SK-N-SH treated with all-trans-retinoic acid at 6 μM for 48 hours (cell line): ENCODE data around the gene AUTS2.

ENCODE experiments used
- ATAC-seq: fragments of 200-7000 bp; cut with Tn5 transposase; 3 replicates; pipeline ENCODE4 v1.9.1; 2020; ENCODE audit warnings: mild to moderate bottlenecking, moderate library complexity
- ARNTL ChIP-seq: fragments of 450-650 bp; formaldehyde crosslinking; IDR thresholded peaks from 2 replicates; pipeline ENCODE4 v1.5.0; 2020; ENCODE audit warnings: low read depth, mild to moderate bottlenecking, moderate library complexity, borderline replicate concordance
- BACH2 ChIP-seq: fragments of 250-450 bp; sonication (Bioruptor Pico); IDR thresholded peaks from 2 replicates; pipeline ENCODE4 v1.9.0; 2021; ENCODE audit warnings: mild to moderate bottlenecking, borderline replicate concordance
- CSDC2 ChIP-seq: fragments of 250-450 bp; sonication (Bioruptor Pico); IDR thresholded peaks from 2 replicates; pipeline ENCODE4 v1.5.0; 2020; ENCODE audit warnings: mild to moderate bottlenecking, moderate library complexity
- GLIS3 ChIP-seq: fragments of 250-450 bp; sonication (Bioruptor Pico); IDR thresholded peaks from 2 replicates; pipeline ENCODE4 v1.5.0; 2020; ENCODE audit warnings: mild to moderate bottlenecking, moderate library complexity
- ISL1 ChIP-seq: fragments of 250-450 bp; sonication (Bioruptor Pico); IDR thresholded peaks from 2 replicates; pipeline ENCODE4 v2.1.2; 2022; ENCODE audit warnings: mild to moderate bottlenecking, moderate library complexity
- PATZ1 ChIP-seq: fragments of 250-450 bp; sonication (Bioruptor Pico); IDR thresholded peaks from 2 replicates; pipeline ENCODE4 v1.8.0; 2020; ENCODE audit warnings: mild to moderate bottlenecking, moderate library complexity, borderline replicate concordance
- RARB ChIP-seq: fragments of 250-450 bp; sonication (Bioruptor Pico); IDR thresholded peaks from 2 replicates; pipeline ENCODE4 v1.8.0; 2021; ENCODE audit warnings: mild to moderate bottlenecking, moderate library complexity
- SNAI2 ChIP-seq: fragments of 250-450 bp; sonication (Bioruptor Pico); IDR thresholded peaks from 2 replicates; pipeline ENCODE4 v1.5.0; 2020; ENCODE audit warnings: mild to moderate bottlenecking, moderate library complexity
- ZC3H10 ChIP-seq: fragments of 250-450 bp; sonication (Bioruptor Pico); IDR thresholded peaks from 2 replicates; pipeline ENCODE4 v1.5.1; 2021; ENCODE audit warnings: mild to moderate bottlenecking, moderate library complexity
- ZFP30 ChIP-seq: fragments of 450-650 bp; formaldehyde crosslinking; IDR thresholded peaks from 2 replicates; pipeline ENCODE4 v1.5.0; 2022; ENCODE audit warnings: mild to moderate bottlenecking, moderate library complexity
- ZNF565 ChIP-seq: fragments of 450-650 bp; formaldehyde crosslinking; conservative IDR thresholded peaks from 2 replicates; pipeline ENCODE4 v1.5.0; 2020; ENCODE audit warnings: low read depth, mild to moderate bottlenecking, moderate library complexity
- ZNF70 ChIP-seq: fragments of 450-650 bp; formaldehyde crosslinking; IDR thresholded peaks from 2 replicates; pipeline ENCODE4 v1.5.0; 2020; ENCODE audit warnings: mild to moderate bottlenecking, moderate library complexity
- ZNF8 ChIP-seq: fragments of 450-650 bp; formaldehyde crosslinking; IDR thresholded peaks from 2 replicates; pipeline ENCODE4 v1.5.0; 2020; ENCODE audit warnings: mild to moderate bottlenecking, moderate library complexity
- TF ChIP-seq, protein P1 (sequence below): fragments of 250-450 bp; sonication (Bioruptor Pico); IDR thresholded peaks from 2 replicates; pipeline ENCODE4 v1.5.1; 2021; ENCODE audit warnings: mild to moderate bottlenecking, moderate library complexity
- TF ChIP-seq, protein P2 (sequence below): fragments of 250-450 bp; sonication (Bioruptor Pico); IDR thresholded peaks from 2 replicates; pipeline ENCODE4 v1.8.0; 2021; ENCODE audit warnings: low read depth, mild to moderate bottlenecking, moderate library complexity, borderline replicate concordance
- TF ChIP-seq, protein P3 (sequence below): fragments of 250-450 bp; sonication (Bioruptor Pico); IDR thresholded peaks from 2 replicates; pipeline ENCODE4 v1.5.0; 2020; ENCODE audit warnings: mild to moderate bottlenecking, moderate library complexity

Gene AUTS2

GRCh38 chr7:69764681-69765080 lies 166.4 kb downstream of the AUTS2 start:
- ATAC-seq: no peak
- TF ChIP-seq, protein P1, sequence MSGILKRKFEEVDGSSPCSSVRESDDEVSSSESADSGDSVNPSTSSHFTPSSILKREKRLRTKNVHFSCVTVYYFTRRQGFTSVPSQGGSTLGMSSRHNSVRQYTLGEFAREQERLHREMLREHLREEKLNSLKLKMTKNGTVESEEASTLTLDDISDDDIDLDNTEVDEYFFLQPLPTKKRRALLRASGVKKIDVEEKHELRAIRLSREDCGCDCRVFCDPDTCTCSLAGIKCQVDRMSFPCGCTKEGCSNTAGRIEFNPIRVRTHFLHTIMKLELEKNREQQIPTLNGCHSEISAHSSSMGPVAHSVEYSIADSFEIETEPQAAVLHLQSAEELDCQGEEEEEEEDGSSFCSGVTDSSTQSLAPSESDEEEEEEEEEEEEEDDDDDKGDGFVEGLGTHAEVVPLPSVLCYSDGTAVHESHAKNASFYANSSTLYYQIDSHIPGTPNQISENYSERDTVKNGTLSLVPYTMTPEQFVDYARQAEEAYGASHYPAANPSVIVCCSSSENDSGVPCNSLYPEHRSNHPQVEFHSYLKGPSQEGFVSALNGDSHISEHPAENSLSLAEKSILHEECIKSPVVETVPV (CRISPR knock-in tag): no peak
- TF ChIP-seq GLIS3 (no peak), ZC3H10 (CRISPR knock-in tag) (no peak), ZFP30 (CRISPR knock-in tag) (no peak), ZNF8 (CRISPR knock-in tag) (no peak), SNAI2 (no peak), PATZ1 (CRISPR knock-in tag) (no peak)
- TF ChIP-seq, protein P2, sequence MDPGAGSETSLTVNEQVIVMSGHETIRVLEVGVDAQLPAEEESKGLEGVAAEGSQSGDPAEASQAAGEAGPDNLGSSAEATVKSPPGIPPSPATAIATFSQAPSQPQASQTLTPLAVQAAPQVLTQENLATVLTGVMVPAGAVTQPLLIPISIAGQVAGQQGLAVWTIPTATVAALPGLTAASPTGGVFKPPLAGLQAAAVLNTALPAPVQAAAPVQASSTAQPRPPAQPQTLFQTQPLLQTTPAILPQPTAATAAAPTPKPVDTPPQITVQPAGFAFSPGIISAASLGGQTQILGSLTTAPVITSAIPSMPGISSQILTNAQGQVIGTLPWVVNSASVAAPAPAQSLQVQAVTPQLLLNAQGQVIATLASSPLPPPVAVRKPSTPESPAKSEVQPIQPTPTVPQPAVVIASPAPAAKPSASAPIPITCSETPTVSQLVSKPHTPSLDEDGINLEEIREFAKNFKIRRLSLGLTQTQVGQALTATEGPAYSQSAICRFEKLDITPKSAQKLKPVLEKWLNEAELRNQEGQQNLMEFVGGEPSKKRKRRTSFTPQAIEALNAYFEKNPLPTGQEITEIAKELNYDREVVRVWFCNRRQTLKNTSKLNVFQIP (CRISPR knock-in tag): no peak
- TF ChIP-seq, protein P3, sequence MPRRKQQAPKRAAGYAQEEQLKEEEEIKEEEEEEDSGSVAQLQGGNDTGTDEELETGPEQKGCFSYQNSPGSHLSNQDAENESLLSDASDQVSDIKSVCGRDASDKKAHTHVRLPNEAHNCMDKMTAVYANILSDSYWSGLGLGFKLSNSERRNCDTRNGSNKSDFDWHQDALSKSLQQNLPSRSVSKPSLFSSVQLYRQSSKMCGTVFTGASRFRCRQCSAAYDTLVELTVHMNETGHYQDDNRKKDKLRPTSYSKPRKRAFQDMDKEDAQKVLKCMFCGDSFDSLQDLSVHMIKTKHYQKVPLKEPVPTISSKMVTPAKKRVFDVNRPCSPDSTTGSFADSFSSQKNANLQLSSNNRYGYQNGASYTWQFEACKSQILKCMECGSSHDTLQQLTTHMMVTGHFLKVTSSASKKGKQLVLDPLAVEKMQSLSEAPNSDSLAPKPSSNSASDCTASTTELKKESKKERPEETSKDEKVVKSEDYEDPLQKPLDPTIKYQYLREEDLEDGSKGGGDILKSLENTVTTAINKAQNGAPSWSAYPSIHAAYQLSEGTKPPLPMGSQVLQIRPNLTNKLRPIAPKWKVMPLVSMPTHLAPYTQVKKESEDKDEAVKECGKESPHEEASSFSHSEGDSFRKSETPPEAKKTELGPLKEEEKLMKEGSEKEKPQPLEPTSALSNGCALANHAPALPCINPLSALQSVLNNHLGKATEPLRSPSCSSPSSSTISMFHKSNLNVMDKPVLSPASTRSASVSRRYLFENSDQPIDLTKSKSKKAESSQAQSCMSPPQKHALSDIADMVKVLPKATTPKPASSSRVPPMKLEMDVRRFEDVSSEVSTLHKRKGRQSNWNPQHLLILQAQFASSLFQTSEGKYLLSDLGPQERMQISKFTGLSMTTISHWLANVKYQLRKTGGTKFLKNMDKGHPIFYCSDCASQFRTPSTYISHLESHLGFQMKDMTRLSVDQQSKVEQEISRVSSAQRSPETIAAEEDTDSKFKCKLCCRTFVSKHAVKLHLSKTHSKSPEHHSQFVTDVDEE (CRISPR knock-in tag): no peak

GRCh38 chr7:69765879-69766278 lies 167.6 kb downstream of the AUTS2 start:
- TF ChIP-seq ZC3H10 (CRISPR knock-in tag) (no peak), RARB (CRISPR knock-in tag) (no peak), ZNF70 (no peak), ARNTL (no peak), CSDC2 (CRISPR knock-in tag) (no peak), ZFP30 (CRISPR knock-in tag) (no peak), BACH2 (no peak), ZNF565 (CRISPR knock-in tag) (no peak), SNAI2 (no peak), ISL1 (CRISPR knock-in tag) (no peak)
- no peak for ATAC-seq

DNA sequence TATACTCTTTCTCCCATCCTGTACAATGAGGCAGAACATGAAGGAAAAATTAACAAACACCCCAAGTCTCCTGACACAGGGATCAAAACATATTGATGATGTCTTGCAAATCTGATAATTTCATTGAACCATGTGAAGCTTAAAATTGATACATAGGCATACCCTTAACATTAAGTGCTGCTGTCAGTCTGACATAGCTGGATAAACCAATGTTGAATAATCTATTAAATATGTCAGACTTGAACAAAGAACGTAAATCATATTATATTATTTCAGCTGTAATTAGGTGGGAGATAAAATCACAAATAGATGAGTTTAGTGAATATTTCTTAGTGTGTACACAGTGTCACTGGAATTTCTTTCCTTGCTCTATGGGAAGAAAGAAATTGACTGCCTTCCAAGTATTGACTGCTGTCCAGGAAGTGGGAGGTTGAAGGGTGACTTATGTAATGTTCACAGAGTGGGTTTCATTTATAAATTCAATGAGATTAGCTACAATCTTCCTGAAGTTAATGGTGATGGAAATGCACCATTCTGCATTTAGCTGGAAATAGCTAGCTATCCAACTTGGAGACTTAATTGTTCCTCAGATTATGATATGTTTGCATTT lies 170.8 kb downstream of the AUTS2 start:
- peak; percentile 73 for ATAC-seq
- TF ChIP-seq ISL1 (CRISPR knock-in tag) (peak; percentile 83), BACH2 (no peak), ZNF8 (CRISPR knock-in tag) (peak; percentile 50; the same call in 1 of the 2 replicates)
- TF ChIP-seq, protein P3 (CRISPR knock-in tag): peak; percentile 23; the same call in 1 of the 2 replicates
- TF ChIP-seq, protein P1 (CRISPR knock-in tag): no peak
